AG04449 (cell line): Measurements from ENCODE around the gene ATP4B.

ENCODE experiments used
- CTCF ChIA-PET: fragments of 350-600 bp; formaldehyde crosslinking; extraction: SDS; loops from one replicate; lab custom pipeline; 2021; ENCODE audit warnings: antibody characterized with exemption; lab: Yijun Ruan, JAX
- POLR2A ChIA-PET: fragments of 400-600, 350-600 bp; formaldehyde crosslinking; extraction: SDS; loops from one replicate; lab custom pipeline; 2020; ENCODE audit warnings: antibody characterized with exemption, inconsistent platforms; lab: Yijun Ruan, JAX
- DNase-seq: peaks from one replicate; pipeline ENCODE4 v3.0.0-alpha.2; 2010; ENCODE audit warnings: low read depth, low spot score
- H3K4me3 ChIP-seq: 2 replicates; pipeline ENCODE4 v1.5.1; 2011; ENCODE audit warnings: low read depth, mild to moderate bottlenecking, control low read depth, low read length
- CTCF ChIP-seq: IDR thresholded peaks from one replicate; pipeline ENCODE4 v1.5.1; 2011; ENCODE audit warnings: mild to moderate bottlenecking, moderate library complexity, low read length, control low read depth, inconsistent platforms; ENCODE audit not compliant: insufficient read depth; ENCODE audit errors: missing control alignments

ATP4B gene

GRCh38 chr13:113669231-113669754, 11.3 kb upstream of the ATP4B start:
- TF ChIP-seq CTCF: no peak
- no peak for DNase-seq
- ChIA-PET CTCF (no interaction called here), POLR2A (no interaction called here)
- no peak overlapping the region for H3K4me3 ChIP-seq

- no peak for DNase-seq
- no peak for TF ChIP-seq CTCF
- POLR2A ChIA-PET: no interaction called here
- CTCF ChIA-PET: no interaction called here
- H3K4me3 ChIP-seq: no peak overlapping the region
Measured at GRCh38 chr13:113668491-113668971, 10.5 kb upstream of the ATP4B start.

- no peak for DNase-seq
- POLR2A ChIA-PET: no interaction called here
- no peak for TF ChIP-seq CTCF
- no peak overlapping the region for H3K4me3 ChIP-seq
- CTCF ChIA-PET: interaction anchor here (2.8 kb wide), 1 partner anchor 56 kb away, joined by 16 read pairs; no protein-coding TSS in a partner anchor
Measured at GRCh38 chr13:113667771-113668490, 9.9 kb upstream of the ATP4B start.

- CTCF ChIA-PET: interaction anchor here (2.8 kb wide), 1 partner anchor 57 kb away, joined by 16 read pairs; no protein-coding TSS in a partner anchor
- no peak within 1 kb of the TSS for H3K4me3 ChIP-seq
- POLR2A ChIA-PET: no interaction called here
- DNase-seq: no peak
- TF ChIP-seq CTCF: no peak
Measured at GRCh38 chr13:113666951-113667701, 9.1 kb upstream of the ATP4B start, which contains the start of gene GRK1. Gene GRK1, plus strand, starts transcription at chr13:113667219. Its CDS starts 168 bp downstream, at chr13:113667387.

GRCh38 chr13:113666329-113666670, 8.3 kb upstream of the ATP4B start:
- ChIA-PET POLR2A (no interaction called here), CTCF (interaction anchor here (2.8 kb wide), 1 partner anchor 58 kb away, joined by 16 read pairs; no protein-coding TSS in a partner anchor)
- no peak overlapping the region for H3K4me3 ChIP-seq
- TF ChIP-seq CTCF: no peak
- DNase-seq: no peak
